ENCODE data around the gene SOWAHB. TPM values are rescaled to one million over a fixed set of nuclear protein-coding genes. Genes with fewer than 3 reads are reported as not detected.
"Not testable (repeated sequence)": the region's sequence is repeated elsewhere in the genome, so short reads cannot be mapped to it uniquely, and the experiment has no call there.

The SOWAHB gene
- total RNA-seq, 2 experiments from 2014 or later: not detected

DNA sequence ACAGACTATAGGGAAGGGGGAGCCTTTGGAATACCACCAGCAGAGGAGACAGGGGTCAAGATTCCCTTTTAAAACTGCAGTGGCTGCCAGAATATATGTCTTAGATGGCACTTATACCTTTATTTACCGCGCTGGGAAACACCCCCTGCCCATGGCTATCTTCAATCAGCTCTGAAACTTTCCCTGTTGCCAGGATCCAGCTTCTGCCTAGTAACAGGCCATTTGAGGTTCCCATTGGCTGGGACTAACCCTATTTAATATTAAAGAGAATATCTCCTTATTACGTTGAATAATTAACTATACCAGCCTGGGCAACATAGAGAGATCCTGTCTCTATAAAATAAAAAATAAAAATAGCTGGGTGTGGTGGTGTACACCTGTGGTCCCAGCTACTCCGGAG lies 23.8 kb downstream of the SOWAHB start:
- Mint-ChIP-seq H3K9me3 (no peaks in the 10 kb centered on the region), H3K36me3 (ENCODE audit: low read depth) (no peaks in the 10 kb centered on the region), H3K27ac (no peak overlapping the region), H3K27me3 (peaks cover 13% of the 10 kb centered on the region), H3K4me1 (ENCODE audit: low read depth) (peaks cover 5% of the 10 kb centered on the region), H3K4me3 (no peak overlapping the region)
- Histone ChIP-seq H3K4me3 (ENCODE audit: low read length) (no peak overlapping the region), H3K4me1 (ENCODE audit: insufficient read depth, low read length) (no peaks in the 10 kb centered on the region), H3K36me3 (ENCODE audit: insufficient read depth, low read length) (no peaks in the 10 kb centered on the region), H3K27me3 (ENCODE audit: control insufficient read depth in 1 of 2, insufficient read depth in 2 of 2, low read length in 2 of 2) (peaks cover 0 to 4% of the 10 kb centered on the region in 2 experiments), H3K27ac (ENCODE audit: low read depth in 1 of 2, low read length in 2 of 2) (no peak overlapping the region), H3K9me3 (ENCODE audit: control insufficient read depth in 1 of 2, insufficient read depth in 1 of 2, low read length in 2 of 2) (no peaks in the 10 kb centered on the region)
- DNase-seq (no peak), ATAC-seq (ENCODE audit: poor library complexity) (no peak)
- intact Hi-C loops (cut with DNase I, micrococcal nuclease): no loop called here
- TF ChIP-seq, protein P1, sequence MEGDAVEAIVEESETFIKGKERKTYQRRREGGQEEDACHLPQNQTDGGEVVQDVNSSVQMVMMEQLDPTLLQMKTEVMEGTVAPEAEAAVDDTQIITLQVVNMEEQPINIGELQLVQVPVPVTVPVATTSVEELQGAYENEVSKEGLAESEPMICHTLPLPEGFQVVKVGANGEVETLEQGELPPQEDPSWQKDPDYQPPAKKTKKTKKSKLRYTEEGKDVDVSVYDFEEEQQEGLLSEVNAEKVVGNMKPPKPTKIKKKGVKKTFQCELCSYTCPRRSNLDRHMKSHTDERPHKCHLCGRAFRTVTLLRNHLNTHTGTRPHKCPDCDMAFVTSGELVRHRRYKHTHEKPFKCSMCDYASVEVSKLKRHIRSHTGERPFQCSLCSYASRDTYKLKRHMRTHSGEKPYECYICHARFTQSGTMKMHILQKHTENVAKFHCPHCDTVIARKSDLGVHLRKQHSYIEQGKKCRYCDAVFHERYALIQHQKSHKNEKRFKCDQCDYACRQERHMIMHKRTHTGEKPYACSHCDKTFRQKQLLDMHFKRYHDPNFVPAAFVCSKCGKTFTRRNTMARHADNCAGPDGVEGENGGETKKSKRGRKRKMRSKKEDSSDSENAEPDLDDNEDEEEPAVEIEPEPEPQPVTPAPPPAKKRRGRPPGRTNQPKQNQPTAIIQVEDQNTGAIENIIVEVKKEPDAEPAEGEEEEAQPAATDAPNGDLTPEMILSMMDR (IDR thresholded peaks at IDR 0.05): no peak
- POLR2A ChIA-PET: no interaction called here
- CTCF ChIA-PET: no interaction called here

DNA sequence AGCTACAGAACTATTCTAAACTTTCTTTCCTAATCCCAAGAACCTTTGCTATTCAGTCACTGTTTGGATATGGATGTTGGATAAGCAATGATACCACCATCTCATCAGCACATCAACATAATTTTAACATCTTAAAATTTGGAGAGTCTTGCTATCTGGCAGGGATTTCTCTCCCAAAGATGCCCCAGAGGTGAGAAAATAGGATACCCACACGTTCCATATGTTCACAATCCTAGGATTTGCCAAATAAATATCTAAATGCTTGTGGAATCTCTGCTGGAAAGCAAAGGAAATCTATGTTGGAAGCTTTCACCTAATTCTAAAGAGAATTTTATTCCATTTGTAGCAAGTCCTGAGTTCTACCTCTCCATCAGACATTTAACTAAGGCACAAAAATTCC lies 24.4 kb downstream of the SOWAHB start:
- intact Hi-C loops (cut with DNase I, micrococcal nuclease): no loop called here
- Histone ChIP-seq H3K4me3 (ENCODE audit: low read length) (no peak overlapping the region), H3K27me3 (ENCODE audit: control insufficient read depth in 1 of 2, insufficient read depth in 2 of 2, low read length in 2 of 2) (peaks cover 0 to 4% of the 10 kb centered on the region in 2 experiments), H3K27ac (ENCODE audit: low read depth in 1 of 2, low read length in 2 of 2) (no peak overlapping the region), H3K36me3 (ENCODE audit: insufficient read depth, low read length) (no peaks in the 10 kb centered on the region), H3K9me3 (ENCODE audit: control insufficient read depth in 1 of 2, insufficient read depth in 1 of 2, low read length in 2 of 2) (no peaks in the 10 kb centered on the region), H3K4me1 (ENCODE audit: insufficient read depth, low read length) (no peaks in the 10 kb centered on the region)
- no peak overlapping the region for H3K4me3 Mint-ChIP-seq
- no peaks in the 10 kb centered on the region for H3K36me3 Mint-ChIP-seq (ENCODE audit: low read depth)
- H3K27ac Mint-ChIP-seq: no peak overlapping the region
- TF ChIP-seq, protein P1 (IDR thresholded peaks at IDR 0.05): no peak
- H3K9me3 Mint-ChIP-seq: no peaks in the 10 kb centered on the region
- POLR2A ChIA-PET: no interaction called here
- H3K27me3 Mint-ChIP-seq: peaks cover 8% of the 10 kb centered on the region
- H3K4me1 Mint-ChIP-seq (ENCODE audit: low read depth): peaks cover 5% of the 10 kb centered on the region
- CTCF ChIA-PET: no interaction called here
- DNase-seq (no peak), ATAC-seq (ENCODE audit: poor library complexity) (no peak)

DNA sequence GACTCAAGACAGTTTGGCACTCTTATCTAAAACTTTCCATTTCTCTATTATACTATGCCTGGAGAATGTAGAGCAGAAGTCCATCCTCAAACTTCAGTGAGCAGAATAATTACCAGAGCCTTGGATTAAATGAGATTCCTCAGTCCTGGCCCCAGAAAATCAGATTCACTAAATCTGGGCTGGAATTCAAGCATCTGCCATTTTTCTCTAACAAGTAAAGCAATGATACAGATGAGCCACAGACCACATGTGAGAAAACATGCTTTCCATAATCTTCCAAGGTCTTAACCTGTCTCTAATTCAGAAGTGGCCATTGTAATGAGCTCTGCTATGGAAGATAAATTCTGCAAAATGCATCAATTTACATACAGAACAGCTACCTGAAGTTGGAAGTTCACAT lies 25.4 kb downstream of the SOWAHB start:
- Mint-ChIP-seq H3K36me3 (ENCODE audit: low read depth) (no peaks in the 10 kb centered on the region), H3K4me1 (ENCODE audit: low read depth) (peaks cover 5% of the 10 kb centered on the region)

DNA sequence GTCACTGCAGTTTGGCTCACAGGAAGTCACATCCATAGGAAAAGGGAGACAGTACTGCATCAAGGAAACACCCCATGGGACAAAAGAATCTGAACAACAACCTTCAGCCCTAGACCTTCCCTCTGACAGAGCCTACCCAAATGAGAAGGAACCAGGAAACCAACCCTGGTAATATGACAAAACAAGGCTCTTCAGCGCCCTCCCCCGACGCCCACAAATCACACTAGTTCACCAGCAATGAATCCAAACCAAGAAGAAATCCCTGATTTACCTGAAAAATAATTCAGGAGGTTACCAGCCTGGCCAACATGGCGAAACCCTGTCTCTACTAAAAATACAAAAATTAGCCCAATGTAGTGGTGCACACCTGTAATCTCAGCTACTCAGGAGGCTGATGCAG lies 29.2 kb downstream of the SOWAHB start:
- H3K4me1 Mint-ChIP-seq (ENCODE audit: low read depth); DNase-seq; intact Hi-C loops (cut with DNase I, micrococcal nuclease); H3K27ac Mint-ChIP-seq; ATAC-seq (ENCODE audit: poor library complexity); H3K4me1 ChIP-seq (ENCODE audit: insufficient read depth, low read length); H3K9me3 ChIP-seq (ENCODE audit: control insufficient read depth in 1 of 2, insufficient read depth in 1 of 2, low read length in 2 of 2); H3K4me3 Mint-ChIP-seq; H3K27me3 ChIP-seq (ENCODE audit: control insufficient read depth in 1 of 2, insufficient read depth in 2 of 2, low read length in 2 of 2); H3K4me3 ChIP-seq (ENCODE audit: low read length); H3K36me3 ChIP-seq (ENCODE audit: insufficient read depth, low read length); CTCF ChIA-PET; H3K9me3 Mint-ChIP-seq; H3K36me3 Mint-ChIP-seq (ENCODE audit: low read depth); H3K27ac ChIP-seq (ENCODE audit: low read depth in 1 of 2, low read length in 2 of 2); H3K27me3 Mint-ChIP-seq; POLR2A ChIA-PET: not testable (repeated sequence)

More for the DNA sequence above, 25.4 kb downstream of the SOWAHB start:
- no peaks in the 10 kb centered on the region for H3K9me3 ChIP-seq (ENCODE audit: control insufficient read depth in 1 of 2, insufficient read depth in 1 of 2, low read length in 2 of 2)
- intact Hi-C loops (cut with DNase I, micrococcal nuclease): no loop called here
- no peak overlapping the region for H3K27ac ChIP-seq (ENCODE audit: low read depth in 1 of 2, low read length in 2 of 2)
- no peaks in the 10 kb centered on the region for H3K27me3 ChIP-seq (ENCODE audit: control insufficient read depth in 1 of 2, insufficient read depth in 2 of 2, low read length in 2 of 2)
- ChIA-PET POLR2A (no interaction called here), CTCF (no interaction called here)
- Mint-ChIP-seq H3K27me3 (peaks cover 3% of the 10 kb centered on the region), H3K9me3 (no peaks in the 10 kb centered on the region), H3K27ac (no peak overlapping the region), H3K4me3 (no peak overlapping the region)
- no peak overlapping the region for H3K4me3 ChIP-seq (ENCODE audit: low read length)
- TF ChIP-seq, protein P1 (IDR thresholded peaks at IDR 0.05): no peak
- no peaks in the 10 kb centered on the region for H3K36me3 ChIP-seq (ENCODE audit: insufficient read depth, low read length)
- ATAC-seq (ENCODE audit: poor library complexity): no peak
- no peak for DNase-seq
- H3K4me1 ChIP-seq (ENCODE audit: insufficient read depth, low read length): no peaks in the 10 kb centered on the region
